ENCODE measurements around the gene CHGA. TPM values are rescaled to one million over a fixed set of nuclear protein-coding genes. Genes with fewer than 3 reads are reported as not detected.

The CHGA gene
- total and polyA plus RNA-seq, 4 donors: 0.47 to 4.4 (median 0.82) TPM

GRCh38 chr14:92973261-92973797, 50.4 kb downstream of the CHGA start:
- Histone ChIP-seq H3K27ac (ENCODE audit: low read depth in 1 of 2, low read length in 1 of 2) (peak overlapping the region; percentile 10 to 93), H3K36me3 (ENCODE audit: control insufficient read depth in 4 of 4, insufficient read depth in 4 of 4, low read length in 4 of 4) (peaks cover 0 to 8% (median 6%) of the 10 kb centered on the region in 4 donors), H3K27me3 (ENCODE audit: control insufficient read depth in 3 of 3, insufficient read depth in 3 of 3, low read length in 2 of 3) (no peaks in the 10 kb centered on the region), H3K4me1 (ENCODE audit: control insufficient read depth in 5 of 5, insufficient read depth in 5 of 5, low read length in 5 of 5) (peaks cover 0 to 11% (median 0%) of the 10 kb centered on the region in 5 donors), H3K9ac (ENCODE audit: insufficient read depth in 1 of 2, low read length in 2 of 2) (no peak overlapping the region), H3K4me3 (no peak overlapping the region), H3K9me3 (ENCODE audit: control insufficient read depth in 4 of 4, insufficient read depth in 3 of 4, low read length in 3 of 4) (peaks cover 0 to 7% (median 0%) of the 10 kb centered on the region in 4 donors)
- DNase-seq (peak; percentile 31 to 51 (median 32)), ATAC-seq (ENCODE audit: insufficient read depth, low FRiP score) (peak; percentile 78)
- 68 to 83% methylated on average over 12 of the region's 12 CpGs for WGBS, 2 donors
- no peak for TF ChIP-seq CTCF (IDR thresholded peaks at IDR 0.05; ENCODE audit: control extremely low read depth, extremely low read depth)

GRCh38 chr14:92973798-92974372, 50.9 kb downstream of the CHGA start:
- ATAC-seq (ENCODE audit: insufficient read depth, low FRiP score): no peak
- no peak for TF ChIP-seq CTCF (IDR thresholded peaks at IDR 0.05; ENCODE audit: control extremely low read depth, extremely low read depth)
- H3K4me3 ChIP-seq: no peak overlapping the region
- H3K27ac ChIP-seq (ENCODE audit: low read depth in 1 of 2, low read length in 1 of 2): peak overlapping the region; percentile 10 to 93
- WGBS, 2 donors: 87 to 89% methylated on average over 9 of the region's 9 CpGs
- peaks cover 0 to 12% (median 2%) of the 10 kb centered on the region in 4 donors for H3K9me3 ChIP-seq (ENCODE audit: control insufficient read depth in 4 of 4, insufficient read depth in 3 of 4, low read length in 3 of 4)
- no peaks in the 10 kb centered on the region for H3K27me3 ChIP-seq (ENCODE audit: control insufficient read depth in 3 of 3, insufficient read depth in 3 of 3, low read length in 2 of 3)
- DNase-seq: no peak
- peaks cover 0 to 11% (median 0%) of the 10 kb centered on the region in 5 donors for H3K4me1 ChIP-seq (ENCODE audit: control insufficient read depth in 5 of 5, insufficient read depth in 5 of 5, low read length in 5 of 5)
- H3K9ac ChIP-seq (ENCODE audit: insufficient read depth in 1 of 2, low read length in 2 of 2): no peak overlapping the region
- peaks cover 0 to 8% (median 6%) of the 10 kb centered on the region in 4 donors for H3K36me3 ChIP-seq (ENCODE audit: control insufficient read depth in 4 of 4, insufficient read depth in 4 of 4, low read length in 4 of 4)

GRCh38 chr14:92974541-92975345, 51.8 kb downstream of the CHGA start:
- no peak overlapping the region for H3K4me3 ChIP-seq
- no peaks in the 10 kb centered on the region for H3K27me3 ChIP-seq (ENCODE audit: control insufficient read depth in 3 of 3, insufficient read depth in 3 of 3, low read length in 2 of 3)
- ATAC-seq (ENCODE audit: insufficient read depth, low FRiP score) (no peak), DNase-seq (no peak)
- H3K36me3 ChIP-seq (ENCODE audit: control insufficient read depth in 4 of 4, insufficient read depth in 4 of 4, low read length in 4 of 4): peaks cover 0 to 8% (median 6%) of the 10 kb centered on the region in 4 donors
- H3K9me3 ChIP-seq (ENCODE audit: control insufficient read depth in 4 of 4, insufficient read depth in 3 of 4, low read length in 3 of 4): peaks cover 0 to 12% (median 2%) of the 10 kb centered on the region in 4 donors
- peak overlapping the region; percentile 11 to 93 for H3K27ac ChIP-seq (ENCODE audit: low read depth in 1 of 2, low read length in 1 of 2)
- 90 to 94% methylated on average over 17 of the region's 17 CpGs for WGBS, 2 donors
- TF ChIP-seq CTCF (IDR thresholded peaks at IDR 0.05; ENCODE audit: control extremely low read depth, extremely low read depth): no peak
- H3K9ac ChIP-seq (ENCODE audit: insufficient read depth in 1 of 2, low read length in 2 of 2): no peak overlapping the region
- peaks cover 0 to 11% (median 0%) of the 10 kb centered on the region in 5 donors for H3K4me1 ChIP-seq (ENCODE audit: control insufficient read depth in 5 of 5, insufficient read depth in 5 of 5, low read length in 5 of 5)
